SHP77 treated with DMSO at 0.1 percent for 48 hours (cell line): ENCODE measurements around the gene LIPI.
"Not testable (repeated sequence)": the region's sequence is repeated elsewhere in the genome, so short reads cannot be mapped to it uniquely, and the experiment has no call there.

Experiments
- DNase-seq: peaks from one replicate; lab custom pipeline; 2025; lab: John Stamatoyannopoulos, UW

LIPI gene

GRCh38 chr21:14073615-14074014 is 137.1 kb downstream of the LIPI start:
- DNase-seq = no peak

DNA sequence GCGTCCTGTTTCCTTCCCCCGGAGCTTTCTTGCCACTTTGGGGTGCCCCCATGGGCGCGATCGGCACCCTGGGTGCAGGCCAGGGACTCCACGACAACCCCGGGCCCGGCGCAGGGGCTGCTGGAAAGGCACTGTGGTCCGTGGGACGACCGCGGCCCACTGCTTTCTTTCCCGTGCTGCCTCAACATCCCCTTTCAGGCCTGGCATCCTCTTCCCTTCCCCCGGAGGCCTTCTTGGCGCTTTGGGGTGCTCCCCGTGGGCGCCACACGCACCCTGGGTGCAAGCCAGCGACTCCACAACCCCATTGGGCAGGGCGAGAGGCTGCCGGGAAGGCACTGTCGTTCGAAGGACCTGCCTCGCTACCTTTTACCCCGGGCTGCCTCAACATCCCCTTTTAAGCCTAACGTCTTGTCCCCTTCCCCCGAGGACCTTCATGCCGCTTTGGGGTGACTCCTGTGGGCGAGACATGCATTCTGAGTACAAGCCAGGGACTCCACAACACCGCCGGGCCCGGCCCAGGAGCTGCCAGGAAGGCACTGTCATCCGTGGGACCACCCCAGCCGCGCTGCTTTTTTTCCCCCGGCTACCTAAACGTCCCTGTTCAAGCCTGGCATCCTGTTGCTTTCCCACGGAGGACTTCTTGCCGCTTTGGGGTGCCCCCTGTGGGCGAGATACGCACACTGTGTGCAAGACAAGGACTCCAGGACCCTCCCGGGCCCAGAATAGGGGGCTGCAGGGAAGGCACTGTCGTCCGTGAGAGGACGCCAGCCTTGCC is 137.8 kb downstream of the LIPI start:
- no peak for DNase-seq

DNA sequence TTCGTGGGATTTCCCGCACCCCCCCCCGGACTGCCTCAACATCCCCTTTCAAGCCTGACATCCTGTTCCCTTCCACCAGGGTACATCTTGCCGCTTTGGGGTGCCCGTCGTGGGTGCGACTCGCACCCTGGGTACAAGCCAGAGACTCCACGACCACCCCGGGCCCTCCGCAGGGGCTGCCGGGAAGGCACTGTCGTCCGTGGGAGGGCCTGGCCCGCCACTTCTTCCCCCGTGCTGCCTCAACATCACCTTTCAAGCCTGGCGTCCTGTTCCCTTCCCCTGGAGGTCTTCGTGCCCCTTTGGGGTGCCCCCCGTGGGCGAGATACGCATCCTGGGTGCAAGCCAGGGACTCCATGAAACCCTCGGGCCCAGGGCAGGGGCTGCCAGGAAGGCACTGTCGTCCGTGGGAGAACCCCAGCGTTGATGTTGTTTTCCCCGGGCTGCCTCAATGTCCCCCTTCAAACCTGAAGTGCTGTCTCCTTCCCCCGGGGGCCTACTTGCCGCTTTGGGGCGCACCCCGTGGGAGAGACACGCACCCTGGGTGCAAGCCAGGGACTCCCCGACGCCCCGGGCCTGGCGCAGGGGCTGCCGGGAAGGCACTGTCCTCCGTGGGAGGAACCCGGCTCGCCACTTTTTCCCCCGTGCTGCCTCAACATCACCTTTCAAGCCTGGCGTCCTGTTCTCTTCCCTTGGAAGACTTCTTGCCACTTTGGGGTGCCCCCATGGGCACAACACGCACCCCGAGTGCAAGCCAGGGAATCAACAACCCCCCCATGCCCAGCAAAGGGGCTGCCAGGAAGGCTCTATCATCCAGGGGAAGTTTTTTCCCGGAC is 138.6 kb downstream of the LIPI start:
- no peak for DNase-seq

- DNase-seq = no peak
Observed at GRCh38 chr21:14070968-14071367, 139.8 kb downstream of the LIPI start.

GRCh38 chr21:14070049-14070893 is 140.5 kb downstream of the LIPI start:
- DNase-seq = no peak

DNA sequence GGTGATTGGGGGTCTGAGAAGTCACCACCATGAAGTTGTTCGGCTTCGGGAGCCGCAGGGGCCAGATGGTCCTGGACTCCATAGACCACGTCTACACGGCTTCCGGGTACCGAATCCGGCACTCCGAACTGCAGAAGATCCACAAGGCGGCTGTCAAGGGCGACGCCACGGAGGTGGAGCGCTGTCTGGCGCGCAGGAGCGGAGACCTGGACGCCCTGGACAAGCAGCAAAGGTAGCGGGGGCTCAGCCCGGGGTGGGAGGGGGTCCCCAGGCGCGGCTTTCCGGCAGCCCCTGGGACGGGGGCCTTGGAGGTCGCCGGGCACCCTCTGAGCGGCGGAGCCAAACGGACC is 146.5 kb downstream of the LIPI start:
- DNase-seq = no peak

GRCh38 chr21:14063620-14064295 is 147.0 kb downstream of the LIPI start:
- DNase-seq = not testable (repeated sequence)

DNA sequence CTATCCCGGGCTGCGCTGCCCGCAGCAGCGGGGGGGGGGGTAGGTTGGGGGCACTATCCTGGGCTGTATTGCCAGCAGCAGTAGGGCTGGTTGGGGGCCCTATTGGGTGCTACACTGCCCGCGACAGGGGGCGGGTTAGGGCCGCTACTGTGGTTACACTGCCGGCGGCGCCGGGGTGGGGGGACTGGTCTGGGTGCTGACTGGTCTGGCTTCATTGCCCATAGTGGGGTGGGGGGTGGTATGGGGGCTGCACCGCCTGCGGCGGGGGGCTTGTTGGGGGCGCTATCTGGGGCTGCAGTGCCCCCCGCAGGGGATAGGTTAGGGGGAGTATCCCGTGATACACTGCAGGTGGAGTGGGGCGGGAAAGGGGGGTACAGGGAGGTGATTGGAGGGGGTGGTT is 148.1 kb downstream of the LIPI start:
- DNase-seq = not testable (repeated sequence)

GRCh38 chr21:14061820-14062219 is 148.9 kb downstream of the LIPI start:
- not testable (repeated sequence) for DNase-seq

DNA sequence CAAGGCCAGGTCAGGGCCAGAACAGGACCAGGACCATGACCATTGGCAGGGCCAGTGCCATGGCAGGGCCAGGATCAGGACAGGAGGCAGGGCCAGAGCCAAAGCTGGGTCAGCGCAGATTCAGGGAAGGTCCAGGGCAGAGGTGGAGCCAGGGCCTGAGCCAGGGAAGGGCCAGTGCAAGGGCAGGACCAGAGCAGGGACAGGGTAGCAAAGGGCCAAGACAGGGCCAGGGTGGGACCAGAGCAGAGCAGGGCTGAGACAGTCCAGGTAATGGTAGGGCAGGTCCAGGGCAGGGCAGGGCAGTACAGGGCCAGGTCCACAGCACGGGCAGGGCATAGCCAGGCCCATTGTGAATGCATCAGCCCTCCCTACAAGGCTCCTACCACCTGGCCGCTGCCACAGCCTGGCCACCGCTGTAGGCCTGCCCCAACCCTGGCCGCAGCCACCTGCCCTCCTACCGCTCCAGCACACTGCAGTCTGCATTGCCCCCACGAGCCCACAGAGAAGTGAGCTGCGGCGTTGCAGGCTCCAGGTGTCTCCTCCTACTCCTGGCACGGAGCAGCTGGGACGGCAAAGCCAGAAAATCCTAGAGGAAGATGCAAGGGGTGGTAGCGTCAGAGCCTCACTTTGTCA is 151.6 kb downstream of the LIPI start:
- not testable (repeated sequence) for DNase-seq
